NCI-H2171 treated with DMSO at 0.1 percent for 48 hours (cell line): ENCODE results near the gene BLVRB.
"Not testable (repeated sequence)": the region's sequence is repeated elsewhere in the genome, so short reads cannot be mapped to it uniquely, and the experiment has no call there.

Experiments used
- DNase-seq: peaks from one replicate; lab custom pipeline; 2025; lab: John Stamatoyannopoulos, UW

The BLVRB gene

DNA sequence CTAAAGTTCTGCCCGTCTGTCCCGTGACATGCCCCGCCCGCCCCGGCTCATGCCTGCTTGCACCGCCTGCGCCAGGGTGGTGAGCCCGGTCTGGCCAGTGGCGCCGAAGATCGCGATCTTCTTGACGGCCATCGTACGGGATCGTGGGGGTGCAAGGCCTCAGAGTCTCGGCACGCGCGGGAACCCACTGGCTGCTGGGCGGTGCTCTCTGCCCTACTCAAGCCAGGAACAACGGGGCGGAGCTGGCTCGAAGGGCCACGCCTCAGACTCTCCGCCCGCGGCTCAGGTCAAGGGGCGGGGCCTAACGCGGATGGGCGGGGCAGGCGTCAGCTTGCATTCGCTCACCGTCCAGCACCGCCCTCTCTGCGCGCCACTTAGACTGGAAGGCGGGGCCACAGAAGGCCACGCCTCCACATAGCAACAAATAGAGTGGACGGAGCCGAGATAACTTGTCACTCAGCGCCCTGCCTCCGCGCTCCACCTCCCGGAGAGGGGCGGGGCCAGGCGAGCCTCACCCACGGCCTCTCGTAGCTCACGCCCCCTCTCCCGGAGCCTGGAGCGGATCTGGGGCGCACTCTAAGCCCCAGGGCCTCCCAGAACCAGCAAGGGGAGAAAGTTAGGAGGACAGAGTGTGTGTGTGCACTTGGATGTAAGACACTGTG is at the start of gene BLVRB:
BLVRB (minus strand) TSS at position 189 of the 662 bp plus-strand sequence; CDS start at position 132, 57 bp downstream.
- peak; percentile 99 for DNase-seq

GRCh38 chr19:40513741-40514315 is 48.3 kb upstream of the BLVRB start:
- DNase-seq: no peak

- no peak for DNase-seq
Measured at GRCh38 chr19:40513345-40513678, 47.8 kb upstream of the BLVRB start.

GRCh38 chr19:40512473-40513344 is 47.2 kb upstream of the BLVRB start:
- peak; percentile 38 for DNase-seq

- no peak for DNase-seq
Measured at GRCh38 chr19:40512110-40512472, 46.5 kb upstream of the BLVRB start.

DNA sequence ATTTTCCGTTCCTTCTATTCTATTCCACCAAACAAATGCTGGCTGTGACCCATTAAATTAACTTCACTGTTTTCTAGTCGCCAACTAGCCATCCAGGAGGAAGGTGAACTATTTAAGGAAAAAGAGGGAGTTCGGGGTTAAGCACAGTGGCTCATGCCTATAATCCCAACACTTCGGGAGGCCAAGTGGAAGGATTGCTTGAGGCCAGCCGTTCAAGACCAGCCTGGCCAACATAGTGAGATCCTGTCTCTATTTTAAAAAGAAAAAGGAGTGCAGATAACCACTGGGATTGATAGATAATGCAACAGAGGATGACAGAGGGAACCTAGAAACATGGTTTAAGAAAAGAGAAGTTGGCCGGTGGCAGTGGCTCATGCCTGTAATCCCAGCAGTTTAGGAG is 45.9 kb upstream of the BLVRB start:
- no peak for DNase-seq

- DNase-seq: no peak
Measured at GRCh38 chr19:40510526-40511115, 45.1 kb upstream of the BLVRB start.

DNA sequence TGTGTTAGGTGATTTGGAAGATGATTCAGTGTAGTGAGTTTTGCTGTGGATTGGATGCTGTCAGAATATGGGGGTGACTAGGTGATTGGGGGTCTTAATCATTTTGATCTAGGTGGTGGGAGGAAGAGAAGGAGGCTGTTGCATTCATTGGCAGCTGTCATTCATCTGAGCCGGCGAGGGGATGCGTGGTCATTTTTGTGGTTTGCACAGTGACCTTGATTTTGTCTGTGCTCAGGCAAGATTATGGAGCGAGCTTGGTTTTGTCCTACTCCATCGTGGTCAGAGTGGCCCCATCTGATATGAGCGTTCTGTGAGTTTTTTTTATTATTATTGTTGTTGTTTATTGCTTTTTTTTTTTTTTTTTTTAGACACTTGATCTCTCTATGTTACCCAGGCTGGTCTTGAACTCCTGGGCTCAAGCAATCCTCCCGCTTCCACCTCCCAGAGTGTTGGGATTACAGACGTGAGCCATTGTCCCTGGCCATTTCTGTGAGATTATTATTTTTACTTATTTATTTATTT is 43.3 kb upstream of the BLVRB start:
- no peak for DNase-seq

DNA sequence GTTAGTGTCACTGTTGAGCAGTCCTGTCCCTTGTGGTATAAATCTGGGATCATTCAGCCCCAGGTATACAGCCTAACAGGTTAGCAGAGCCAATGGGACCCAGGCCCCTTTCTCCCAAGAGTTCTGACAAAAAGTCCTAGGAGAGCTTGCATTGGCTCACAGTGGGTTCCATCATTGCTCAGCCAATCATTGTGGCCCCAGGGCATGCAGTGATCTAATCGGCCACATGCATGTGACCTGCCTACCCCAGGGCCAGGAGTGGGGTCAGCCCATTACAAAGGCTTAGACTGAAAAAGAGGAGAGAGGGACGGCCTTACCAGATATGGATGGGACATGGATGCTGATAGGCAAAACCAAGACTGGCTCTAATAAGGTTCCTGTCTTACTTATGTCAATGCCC is 42.3 kb upstream of the BLVRB start:
- no peak for DNase-seq

- DNase-seq: no peak
Measured at GRCh38 chr19:40506099-40506498, 40.6 kb upstream of the BLVRB start.

- DNase-seq: peak; percentile 75
Measured at GRCh38 chr19:40503320-40503695, 37.8 kb upstream of the BLVRB start.

GRCh38 chr19:40502647-40503319 is 37.2 kb upstream of the BLVRB start:
- DNase-seq: no peak

GRCh38 chr19:40502081-40502480 is 36.5 kb upstream of the BLVRB start:
- no peak for DNase-seq

- DNase-seq: no peak
Measured at GRCh38 chr19:40501599-40501998, 36.1 kb upstream of the BLVRB start.

GRCh38 chr19:40500678-40501530 is 35.4 kb upstream of the BLVRB start:
- DNase-seq: not testable (repeated sequence)

GRCh38 chr19:40499320-40499719 is 33.8 kb upstream of the BLVRB start:
- no peak for DNase-seq

- DNase-seq: no peak
Measured at GRCh38 chr19:40497214-40497613, 31.7 kb upstream of the BLVRB start.

DNA sequence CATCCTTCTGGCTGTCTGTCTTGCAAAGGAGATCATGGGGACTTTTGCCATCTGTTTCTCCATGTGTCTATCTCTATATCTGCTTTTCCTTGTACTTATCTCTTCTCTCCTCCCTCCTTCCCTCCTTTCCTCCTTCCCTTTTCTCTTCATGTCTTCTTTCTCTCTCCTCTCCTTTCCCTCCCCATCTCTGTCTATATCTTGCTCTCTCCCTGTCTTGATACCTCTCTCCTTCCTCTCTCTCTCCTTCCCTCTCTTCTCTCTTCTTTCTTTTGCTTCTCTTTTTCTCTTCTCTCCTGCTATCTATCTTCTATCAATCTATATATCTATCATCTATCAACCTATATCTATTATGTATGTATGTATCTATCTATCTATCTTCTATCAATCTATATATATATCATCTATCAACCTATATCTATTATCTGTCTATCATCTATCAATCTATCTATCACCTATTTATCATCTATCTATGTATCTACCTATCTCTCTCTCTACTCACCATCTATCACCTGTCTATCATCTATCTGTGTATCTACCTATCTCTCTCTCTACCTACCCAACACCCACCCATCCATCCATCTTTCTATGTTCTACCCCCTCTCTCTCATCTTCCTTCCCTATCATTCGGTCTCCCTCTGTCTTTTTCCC is 28.8 kb upstream of the BLVRB start:
- DNase-seq: no peak

- no peak for DNase-seq
Measured at GRCh38 chr19:40493778-40494177, 28.2 kb upstream of the BLVRB start.

- DNase-seq: no peak
Measured at GRCh38 chr19:40492274-40492673, 26.7 kb upstream of the BLVRB start.

GRCh38 chr19:40489882-40490230 is 24.3 kb upstream of the BLVRB start:
- no peak for DNase-seq
